ENCODE results near the gene SCG3.

- no peak for TF ChIP-seq POLR2AphosphoS5 (IDR thresholded peaks at IDR 0.05)
- TF ChIP-seq POLR2A (IDR thresholded peaks at IDR 0.05) = no peak
These were observed 20.2 kb upstream of the SCG3 start for GRCh38 chr15:51661072-51661471.

All from spleen (tissue), 3 donors.